C4-2B (cell line): Measurements from ENCODE around the gene PACSIN1.

Source experiments
- H3K27ac ChIP-seq: fragments of 450-650 bp; 2 replicates; pipeline ENCODE4 v1.5.1; 2017
- ZFX ChIP-seq: fragments of 450-650 bp; IDR thresholded peaks from 2 replicates; pipeline ENCODE4 v1.6.1; 2017
- TF ChIP-seq, protein P1 (sequence below): fragments of 450-650 bp; conservative IDR thresholded peaks from 2 replicates; pipeline ENCODE4 v1.5.1; 2017; ENCODE audit warnings: mild to moderate bottlenecking

Gene PACSIN1

DNA sequence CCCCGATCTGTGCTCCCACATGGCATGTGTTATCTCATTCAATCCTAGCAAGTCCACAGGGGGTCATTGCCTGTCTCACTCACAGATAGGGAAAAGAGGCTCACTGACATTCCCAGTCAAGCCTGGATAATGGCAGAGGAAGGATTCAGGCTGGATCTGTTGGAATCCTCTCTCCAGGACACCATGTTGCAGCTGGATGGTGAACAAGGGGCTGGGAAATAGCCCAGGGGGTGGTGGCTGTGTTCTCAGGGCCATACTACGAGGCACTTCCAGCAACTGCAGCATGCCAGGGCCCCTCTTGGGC lies 95.3 kb downstream of the PACSIN1 start:
- TF ChIP-seq, protein P1, sequence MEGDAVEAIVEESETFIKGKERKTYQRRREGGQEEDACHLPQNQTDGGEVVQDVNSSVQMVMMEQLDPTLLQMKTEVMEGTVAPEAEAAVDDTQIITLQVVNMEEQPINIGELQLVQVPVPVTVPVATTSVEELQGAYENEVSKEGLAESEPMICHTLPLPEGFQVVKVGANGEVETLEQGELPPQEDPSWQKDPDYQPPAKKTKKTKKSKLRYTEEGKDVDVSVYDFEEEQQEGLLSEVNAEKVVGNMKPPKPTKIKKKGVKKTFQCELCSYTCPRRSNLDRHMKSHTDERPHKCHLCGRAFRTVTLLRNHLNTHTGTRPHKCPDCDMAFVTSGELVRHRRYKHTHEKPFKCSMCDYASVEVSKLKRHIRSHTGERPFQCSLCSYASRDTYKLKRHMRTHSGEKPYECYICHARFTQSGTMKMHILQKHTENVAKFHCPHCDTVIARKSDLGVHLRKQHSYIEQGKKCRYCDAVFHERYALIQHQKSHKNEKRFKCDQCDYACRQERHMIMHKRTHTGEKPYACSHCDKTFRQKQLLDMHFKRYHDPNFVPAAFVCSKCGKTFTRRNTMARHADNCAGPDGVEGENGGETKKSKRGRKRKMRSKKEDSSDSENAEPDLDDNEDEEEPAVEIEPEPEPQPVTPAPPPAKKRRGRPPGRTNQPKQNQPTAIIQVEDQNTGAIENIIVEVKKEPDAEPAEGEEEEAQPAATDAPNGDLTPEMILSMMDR = no peak
- no peak for TF ChIP-seq ZFX
- no peak overlapping the region; the same call in 1 of the 2 replicates for H3K27ac ChIP-seq

DNA sequence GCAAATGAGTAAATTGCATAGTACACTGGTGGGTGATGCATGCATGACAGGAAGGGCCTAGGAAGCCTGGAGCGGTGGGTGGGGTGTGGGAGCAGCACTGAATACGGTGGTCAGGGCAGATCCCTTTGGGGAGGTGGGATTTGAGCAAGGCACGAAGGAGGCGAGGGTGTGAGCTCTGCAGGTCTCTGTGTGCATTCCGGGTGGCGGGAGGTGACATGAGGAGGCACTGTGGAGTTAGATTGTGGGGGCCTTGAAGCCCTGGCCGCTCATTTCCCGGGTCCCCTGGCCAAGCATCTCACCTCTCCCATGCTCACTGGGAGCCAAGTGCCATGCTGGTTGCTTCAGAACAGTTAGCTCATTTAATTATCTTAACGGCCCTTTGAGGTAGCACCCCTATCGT lies 96.5 kb downstream of the PACSIN1 start:
- H3K27ac ChIP-seq = no peak overlapping the region
- TF ChIP-seq, protein P1 = no peak
- TF ChIP-seq ZFX = no peak

DNA sequence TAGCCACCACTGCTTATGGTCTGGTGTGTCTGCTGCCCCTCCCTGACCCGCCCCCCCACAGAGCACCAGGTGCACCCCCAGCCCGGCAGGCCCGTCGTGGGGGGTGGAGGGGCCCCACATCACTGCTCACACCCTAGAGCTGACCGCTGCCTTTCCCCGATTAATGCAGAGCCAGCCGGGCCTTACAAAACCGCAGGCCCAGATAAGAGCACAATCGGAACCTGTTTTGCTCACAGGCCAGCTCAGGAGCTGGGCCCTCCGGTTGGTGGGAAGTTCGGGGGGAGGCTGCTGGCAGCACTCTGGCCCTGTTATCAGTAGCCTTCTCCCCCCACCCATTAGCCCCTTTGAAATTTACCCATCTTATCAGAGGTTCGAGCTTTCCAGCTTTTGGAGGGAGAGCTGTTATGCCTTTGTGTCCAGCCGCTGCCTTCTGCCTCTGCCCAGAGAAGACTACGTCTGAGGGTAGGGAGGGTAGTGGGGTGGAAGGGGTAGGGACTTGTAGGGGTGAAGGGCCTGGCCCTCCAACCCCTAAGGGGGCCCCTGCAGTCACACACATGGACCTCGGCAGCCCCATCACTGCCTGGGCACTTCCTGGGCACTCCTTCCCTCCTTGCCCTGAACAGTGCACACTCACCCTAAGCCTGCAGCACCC lies 97.1 kb downstream of the PACSIN1 start:
- TF ChIP-seq ZFX = no peak
- TF ChIP-seq, protein P1 = no peak
- no peak overlapping the region for H3K27ac ChIP-seq

DNA sequence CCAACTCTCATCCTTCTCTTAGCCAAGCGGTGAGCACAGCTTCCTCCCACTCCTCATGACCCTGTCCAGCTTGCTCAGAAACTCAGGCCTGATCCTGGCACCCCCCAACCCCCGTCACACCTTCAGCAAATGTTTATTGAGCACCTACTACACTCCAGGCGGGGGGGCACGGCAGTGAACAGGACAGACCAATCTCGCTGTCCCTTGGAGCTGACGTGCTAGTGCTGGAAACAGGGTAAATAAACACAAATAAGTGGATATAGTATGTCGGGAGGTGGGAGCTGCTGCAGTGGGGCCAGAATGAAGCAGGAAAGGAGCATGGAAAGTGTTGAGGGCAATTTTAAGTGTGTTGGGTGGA lies 97.6 kb downstream of the PACSIN1 start:
- no peak for TF ChIP-seq ZFX
- TF ChIP-seq, protein P1 = no peak
- H3K27ac ChIP-seq = no peak overlapping the region

DNA sequence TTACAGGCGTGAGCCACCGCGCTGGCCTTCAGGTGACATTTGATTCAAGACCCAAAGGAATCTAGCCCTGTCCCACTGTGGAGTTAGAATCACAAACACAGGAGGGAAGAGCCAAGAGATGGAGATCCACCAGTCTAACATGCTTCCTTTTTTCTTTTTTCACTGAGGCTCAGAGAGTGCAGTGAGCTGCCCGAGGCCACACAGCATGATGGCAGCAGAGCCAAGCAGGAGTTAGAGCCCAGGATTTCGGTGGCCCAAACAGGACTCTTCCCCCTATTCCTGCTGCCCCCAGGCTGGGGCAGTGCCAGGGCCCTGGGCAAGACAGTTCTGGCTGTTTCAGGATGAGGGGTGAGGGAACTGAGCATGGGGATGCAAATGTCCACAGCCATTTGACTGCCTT lies 98.3 kb downstream of the PACSIN1 start:
- no peak for TF ChIP-seq ZFX
- TF ChIP-seq, protein P1 = no peak

DNA sequence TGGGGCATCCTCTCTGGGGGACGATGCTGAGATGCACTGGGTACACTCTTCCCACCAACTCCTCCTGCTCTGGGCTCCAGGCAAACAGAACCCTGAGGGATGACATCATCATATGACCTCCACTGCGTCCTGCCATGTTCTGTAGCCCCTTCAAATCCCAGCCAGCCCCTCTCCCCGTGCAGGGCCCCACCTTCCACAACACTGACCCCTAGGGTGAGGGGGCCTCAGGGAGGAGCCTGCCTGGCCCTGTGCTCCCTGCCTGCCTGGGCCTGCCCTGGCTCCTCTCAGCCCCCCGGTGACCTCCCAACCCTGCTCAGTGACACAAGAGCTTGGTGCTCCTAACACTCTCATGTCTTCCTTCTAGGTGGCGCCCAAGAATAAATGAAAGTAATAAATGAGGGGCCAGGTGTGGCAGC lies 99.9 kb downstream of the PACSIN1 start:
- H3K27ac ChIP-seq = no peak overlapping the region
- TF ChIP-seq ZFX = no peak
- TF ChIP-seq, protein P1 = no peak

More for the DNA sequence above, 98.3 kb downstream of the PACSIN1 start:
- no peak overlapping the region for H3K27ac ChIP-seq

DNA sequence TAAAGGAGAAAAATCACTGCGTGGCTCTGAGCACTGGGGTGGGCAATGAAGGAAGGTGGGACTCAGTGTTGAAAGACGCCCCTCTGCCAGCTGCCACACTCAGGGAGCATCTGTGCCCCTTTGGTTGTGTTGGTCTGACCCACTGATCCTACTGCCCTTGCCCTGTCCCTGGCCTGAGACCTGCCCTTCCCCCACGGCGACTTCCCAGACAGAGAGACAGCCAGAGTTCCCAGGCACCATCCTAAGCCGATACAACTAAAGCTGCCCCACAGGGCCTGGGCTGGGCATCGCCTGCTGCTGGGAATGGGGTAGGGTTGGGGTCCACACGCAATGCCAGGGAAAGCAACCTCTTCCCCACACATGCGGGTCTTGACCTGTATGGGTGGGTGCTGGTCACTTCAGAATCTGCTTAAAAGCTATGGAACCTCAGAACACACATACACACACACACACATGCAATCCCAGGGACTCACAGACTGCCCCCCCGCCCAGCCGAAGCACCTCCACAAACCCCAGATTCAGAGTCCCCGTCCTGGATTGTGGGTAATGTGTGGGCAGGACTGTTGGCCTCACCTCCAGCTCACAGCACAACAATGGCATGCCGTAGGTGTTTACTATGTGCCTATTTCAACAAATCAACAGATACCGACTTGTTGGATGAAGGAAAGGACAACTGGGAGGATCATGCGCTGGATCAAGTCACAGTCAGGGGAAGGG lies 101.1 kb downstream of the PACSIN1 start:
- no peak for TF ChIP-seq ZFX
- TF ChIP-seq, protein P1 = no peak
- H3K27ac ChIP-seq = peak overlapping the region; percentile 12; the same call in 1 of the 2 replicates
